HTR-8/SVneo (cell line): ENCODE results near the gene COLEC12.

Experiments
- DNase-seq: peaks from one replicate; pipeline ENCODE4 v3.0.0; 2011; ENCODE audit warnings: low spot score, mixed read lengths; ENCODE audit not compliant: insufficient read length
- FAIRE-seq: peaks from 2 replicates; lab custom pipeline; 2011; peaks lifted over from hg19 to GRCh38; lab: Jason Lieb, UNC

The COLEC12 gene

GRCh38 chr18:394262-394986 is 106.1 kb downstream of the COLEC12 start:
- FAIRE-seq (no peak), DNase-seq (no peak)

GRCh38 chr18:393574-393957 is 106.9 kb downstream of the COLEC12 start:
- no peak for FAIRE-seq

GRCh38 chr18:392928-393573 is 107.5 kb downstream of the COLEC12 start:
- no peak for DNase-seq
- FAIRE-seq, result no peak

More at GRCh38 chr18:393574-393957, 106.9 kb downstream of the COLEC12 start:
- no peak for DNase-seq

GRCh38 chr18:390741-391478 is 109.6 kb downstream of the COLEC12 start:
- FAIRE-seq (no peak), DNase-seq (no peak)

- FAIRE-seq (no peak), DNase-seq (no peak)
Measured at GRCh38 chr18:389658-390357, 110.7 kb downstream of the COLEC12 start.

GRCh38 chr18:388200-388599 is 112.3 kb downstream of the COLEC12 start:
- FAIRE-seq, result no peak

GRCh38 chr18:386994-387393 is 113.5 kb downstream of the COLEC12 start:
- FAIRE-seq, result no peak
- DNase-seq, result no peak

More at GRCh38 chr18:388200-388599, 112.3 kb downstream of the COLEC12 start:
- no peak for DNase-seq

GRCh38 chr18:384897-385296 is 115.6 kb downstream of the COLEC12 start:
- DNase-seq (no peak), FAIRE-seq (no peak)

GRCh38 chr18:383135-383534 is 117.4 kb downstream of the COLEC12 start:
- FAIRE-seq (no peak), DNase-seq (no peak)

- FAIRE-seq (no peak), DNase-seq (no peak)
Measured at GRCh38 chr18:382423-382984, 118.0 kb downstream of the COLEC12 start.

- FAIRE-seq (peak; percentile 40), DNase-seq (no peak)
Measured at GRCh38 chr18:379681-380330, 120.7 kb downstream of the COLEC12 start.

GRCh38 chr18:378079-378478 is 122.4 kb downstream of the COLEC12 start:
- DNase-seq (no peak), FAIRE-seq (no peak)

GRCh38 chr18:377088-377487 is 123.4 kb downstream of the COLEC12 start:
- DNase-seq, result no peak
- FAIRE-seq, result no peak

GRCh38 chr18:376311-376710 is 124.2 kb downstream of the COLEC12 start:
- DNase-seq, result no peak

GRCh38 chr18:374721-375168 is 125.8 kb downstream of the COLEC12 start:
- FAIRE-seq, result no peak
- DNase-seq, result no peak

More at GRCh38 chr18:376311-376710, 124.2 kb downstream of the COLEC12 start:
- FAIRE-seq, result no peak

GRCh38 chr18:373780-374179 is 126.7 kb downstream of the COLEC12 start:
- DNase-seq (no peak), FAIRE-seq (no peak)

GRCh38 chr18:371609-371982 is 128.9 kb downstream of the COLEC12 start:
- FAIRE-seq (no peak), DNase-seq (no peak)

GRCh38 chr18:370751-371608 is 129.5 kb downstream of the COLEC12 start:
- DNase-seq, result no peak
- FAIRE-seq, result no peak
